K562 (cell line): Measurements from ENCODE around the gene FPGS. TPM values are rescaled to one million over a fixed set of nuclear protein-coding genes. Genes with fewer than 3 reads are reported as not detected.

Experiments used
- ARNT ChIP-seq, 2 experiments: fragments of 450-650 bp; IDR thresholded peaks; 2 replicates each; pipeline ENCODE4 v1.6.1; 2016; ENCODE audit warnings: mild to moderate bottlenecking in 1 of 2
- ATF6 ChIP-seq: sonication (generic); formaldehyde crosslinking; IDR thresholded peaks from 2 replicates; pipeline ENCODE4 v1.4.0; 2020; ENCODE audit warnings: mild to moderate bottlenecking, missing genetic modification reagents
- BHLHE40 ChIP-seq: IDR thresholded peaks from 2 replicates; pipeline ENCODE4 v1.6.1; 2011; ENCODE audit warnings: low read length, improper control_type of control experiment
- ESRRA ChIP-seq: fragments of 450-650 bp; IDR thresholded peaks from 2 replicates; pipeline ENCODE4 v1.6.1; 2014; ENCODE audit warnings: low read depth, mild to moderate bottlenecking, moderate library complexity, borderline replicate concordance
- KLF1 ChIP-seq: fragments of 450-650 bp; IDR thresholded peaks from 2 replicates; pipeline ENCODE4 v1.6.1; 2016; ENCODE audit warnings: missing genetic modification characterization, missing compliant biosample characterization
- MCM2 ChIP-seq: fragments of 450-650 bp; IDR thresholded peaks from 2 replicates; pipeline ENCODE4 v1.6.1; 2017; ENCODE audit warnings: low read depth, mild to moderate bottlenecking
- MCM3 ChIP-seq: fragments of 450-650 bp; IDR thresholded peaks from 2 replicates; pipeline ENCODE4 v1.6.1; 2016
- MLX ChIP-seq, 2 experiments: fragments of 450-650 bp in 1 of 2; sonication (generic) in 1 of 2; formaldehyde crosslinking; conservative IDR thresholded peaks; 2 replicates each; pipeline versions ENCODE4 v1.4.0 to v1.8.1; 2020 to 2022; ENCODE audit warnings: mild to moderate bottlenecking in 1 of 2, missing genetic modification reagents in 1 of 2
- PHF8 ChIP-seq: fragments of 200-600 bp; sonication (generic); IDR thresholded peaks from 2 replicates; pipeline ENCODE4 v1.6.1; 2012; ENCODE audit warnings: mixed run types, mild to moderate bottlenecking, inconsistent platforms, low read length, moderate library complexity, borderline replicate concordance
- POLR3G ChIP-seq: IDR thresholded peaks from 2 replicates; pipeline ENCODE4 v1.6.1; 2011; ENCODE audit not compliant: insufficient read length, insufficient replicate concordance; ENCODE audit errors: extremely low read depth
- RBBP5 ChIP-seq: fragments of 200-600 bp; sonication (generic); IDR thresholded peaks from 2 replicates; pipeline ENCODE4 v1.6.1; 2012; ENCODE audit warnings: borderline replicate concordance, mild to moderate bottlenecking, low read length, control low read depth, inconsistent platforms; ENCODE audit not compliant: insufficient read depth, poor library complexity, severe bottlenecking
- RREB1 ChIP-seq: fragments of 250-450 bp; sonication (Bioruptor Pico); IDR thresholded peaks from 2 replicates; pipeline ENCODE4 v1.4.0; 2020
- SRSF9 ChIP-seq: fragments of 200-400 bp; formaldehyde crosslinking; IDR thresholded peaks from 2 replicates; pipeline ENCODE4 v1.6.1; 2017; ENCODE audit warnings: low read depth, low read length, borderline replicate concordance
- XRCC3 ChIP-seq: fragments of 450-650 bp; IDR thresholded peaks from 2 replicates; pipeline ENCODE4 v1.6.1; 2017; ENCODE audit warnings: mild to moderate bottlenecking, moderate library complexity
- ZNF133 ChIP-seq: fragments of 250-450 bp; sonication (Bioruptor Pico); IDR thresholded peaks from 2 replicates; pipeline ENCODE4 v1.4.0; 2020; ENCODE audit warnings: mild to moderate bottlenecking
- ZNF324 ChIP-seq: fragments of 250-450 bp; sonication (Bioruptor Pico); IDR thresholded peaks from 2 replicates; pipeline ENCODE4 v1.4.0; 2020; ENCODE audit warnings: mild to moderate bottlenecking
- ZNF717 ChIP-seq: fragments of 250-450 bp; sonication (Bioruptor Pico); IDR thresholded peaks from 2 replicates; pipeline ENCODE4 v1.5.0; 2021
- polyA plus RNA-seq, 8 experiments: library from polyadenylated mRNA; depleted of rRNA in 4 of 8; stranded (reverse) in 5 of 8; unstranded in 3 of 8; fragments of >200 nt; fragmentation: Nextera tagmentation in 2 of 8; fragmentation: Illumina TruSeq in 1 of 8; extraction: Ambion mirVana in 2 of 8; extraction: Trizol in 1 of 8; gene quantifications; 2 replicates each; pipeline versions ENCODE4 v1.2.1 to v1.2.3, GENCODE V29; 2011 to 2014; ENCODE audit warnings: inconsistent platforms in 1 of 8, missing spikeins in 1 of 8
- total RNA-seq, 7 experiments: library from RNA; depleted of rRNA in 6 of 7; stranded (reverse); fragments of >200 nt in 6 of 7; fragmentation: Illumina TruSeq in 2 of 7; extraction: Trizol in 2 of 7; gene quantifications; 2 replicates each; pipeline versions ENCODE4 v1.2.1 to v1.2.3, GENCODE V29; 2011 to 2021; ENCODE audit warnings: low replicate concordance in 1 of 7

FPGS gene
- total and polyA plus RNA-seq, 9 of the 15 experiments (the other 6 are each of a cell fraction or from before 2014, with no cell fraction given) = 0.84 to 86.4 (median 59.2) TPM

GRCh38 chr9:127862075-127863011, 59.7 kb downstream of the FPGS start (continued):
- TF ChIP-seq ZNF133 = no peak
- TF ChIP-seq ARNT (IDR thresholded peaks at IDR 0.05) = peak; percentile 28 to 34; a peak in 1 of 4 replicates
- TF ChIP-seq POLR3G = no peak
- TF ChIP-seq MLX (CRISPR knock-in tag; conservative IDR thresholded peaks at IDR 0.05) = no peak
- no peak for TF ChIP-seq ZNF717 (CRISPR knock-in tag)
- no peak for TF ChIP-seq SRSF9
- no peak for TF ChIP-seq MCM2
- TF ChIP-seq BHLHE40 = peak; percentile 97
- no peak for TF ChIP-seq MCM3
- TF ChIP-seq RBBP5 = peak; percentile 11
- 0 out of 2 replicates have a peak, but pooled peaks have one; percentile 31 for TF ChIP-seq ZNF324 (CRISPR knock-in tag)
- TF ChIP-seq ESRRA = peak; percentile 77; the same call in 1 of the 2 replicates
- peak; percentile 78; the same call in 1 of the 2 replicates for TF ChIP-seq ATF6
- TF ChIP-seq PHF8 = peak; percentile 51; the same call in 1 of the 2 replicates
- TF ChIP-seq KLF1 = peak; percentile 78; the same call in 1 of the 2 replicates
- no peak for TF ChIP-seq RREB1
- TF ChIP-seq XRCC3 = no peak
